H1 (cell line): ENCODE measurements around the gene PRODH. TPM values are rescaled to one million over a fixed set of nuclear protein-coding genes. Genes with fewer than 3 reads are reported as not detected.

Experiments
- JUN ChIP-seq: IDR thresholded peaks from 2 replicates; pipeline ENCODE4 v1.6.1; 2011; ENCODE audit warnings: low read depth, mild to moderate bottlenecking, improper control_type of control experiment, low read length
- PHF8 ChIP-seq: fragments of 200-600 bp; sonication (generic); conservative IDR thresholded peaks from 2 replicates; pipeline ENCODE4 v1.7.1; 2012; ENCODE audit warnings: low read depth, mild to moderate bottlenecking, inconsistent platforms, low read length, moderate library complexity
- RNF2 ChIP-seq: fragments of 200-900, 300-1000 bp; sonication (generic); IDR thresholded peaks from 2 replicates; pipeline ENCODE4 v1.7.1; 2016; ENCODE audit warnings: borderline replicate concordance, low read depth, mild to moderate bottlenecking, antibody characterized with exemption, low read length; ENCODE audit not compliant: poor library complexity, severe bottlenecking; ENCODE audit errors: missing control alignments
- TEAD4 ChIP-seq: IDR thresholded peaks from 2 replicates; pipeline ENCODE4 v1.6.1; 2012; ENCODE audit warnings: low read depth, low read length, inconsistent platforms, mixed read lengths
- polyA plus RNA-seq, 7 experiments: library from polyadenylated mRNA; depleted of rRNA in 3 of 7; stranded (reverse) in 5 of 7; unstranded in 2 of 7; fragments of >200 nt in 5 of 7; fragments of 200-250 nt in 2 of 7; gene quantifications; 1 replicate in 5 of 7; 2 replicates in 1 of 7; 4 replicates in 1 of 7; pipeline versions ENCODE4 v1.2.1 to v1.2.3, GENCODE V29; 2011 to 2013; ENCODE audit warnings: missing spikeins in 2 of 7, mixed read lengths in 2 of 7
- total RNA-seq: library from RNA; stranded (reverse); fragmentation: NEBNext Ultra II Directional; extraction: Animal tissue kit (Norgen Biotek cat#: 25700); gene quantifications from 2 replicates; pipeline ENCODE4 v1.2.1, GENCODE V29; 2021

The PRODH gene
- total and polyA plus RNA-seq, 2 of the 8 experiments (the other 6 are each of a cell fraction or from before 2014, with no cell fraction given): 27.6 to 45.6 TPM

- TF ChIP-seq RNF2: no peak
- TF ChIP-seq PHF8: no peak
- no peak for TF ChIP-seq TEAD4
- no peak for TF ChIP-seq JUN
Measured at GRCh38 chr22:18950141-18950540, 14.0 kb upstream of the PRODH start (continued).
